Right ventricle myocardium inferior (tissue), 1 donor: ENCODE results near the gene RGS18. TPM values are rescaled to one million over a fixed set of nuclear protein-coding genes. Genes with fewer than 3 reads are reported as not detected.

Experiments used
- ATAC-seq: fragments of 200-7000 bp; cut with Tn5 transposase; one replicate; pipeline ENCODE4 v1.9.1; 2020; ENCODE audit warnings: mild to moderate bottlenecking, moderate library complexity
- DNase-seq: peaks from one replicate; pipeline ENCODE4 v3.0.0; 2021; ENCODE audit errors: missing footprints
- intact Hi-C: fragments of 100-400 bp; cut with DNase I; formaldehyde crosslinking; loops from one replicate; pipeline ENCODE4 v1.11.0; 2022
- total RNA-seq: library from RNA; stranded (reverse); fragmentation: NEBNext Ultra II Directional; extraction: Animal tissue kit (Norgen Biotek cat#: 25700); gene quantifications from one replicate; pipeline ENCODE4 v1.2.1, GENCODE V29; 2021
- donor health status: DM: no; HTN: yes; CAD: no; lungs with severe emphysema.

Gene RGS18
- total RNA-seq, 1 donor from 2014 or later, result 1.3 TPM

GRCh38 chr1:192232817-192233417 is 74.7 kb downstream of the RGS18 start:
- ATAC-seq (no peak), DNase-seq (no peak)
- intact Hi-C loops, result no loop called here

GRCh38 chr1:192235127-192235526 is 76.9 kb downstream of the RGS18 start:
- DNase-seq (no peak), ATAC-seq (no peak)
- intact Hi-C loops, result no loop called here

Other genes with a start within 250 kb of the RGS18 start
- not detected for gene RGS21, start 158.5 kb downstream of the RGS18 start, total RNA-seq